Activated CD4-positive, alpha-beta T cell treated with anti-CD3 and anti-CD28 coated beads for 4 hours (primary cell): ENCODE data around the gene LMTK2.
"Not testable (repeated sequence)": the region's sequence is repeated elsewhere in the genome, so short reads cannot be mapped to it uniquely, and the experiment has no call there.

Experiments
- DNase-seq, 2 donors: peaks; one replicate each; pipeline ENCODE4 v3.0.0-alpha.2; 2020

LMTK2 gene

DNA sequence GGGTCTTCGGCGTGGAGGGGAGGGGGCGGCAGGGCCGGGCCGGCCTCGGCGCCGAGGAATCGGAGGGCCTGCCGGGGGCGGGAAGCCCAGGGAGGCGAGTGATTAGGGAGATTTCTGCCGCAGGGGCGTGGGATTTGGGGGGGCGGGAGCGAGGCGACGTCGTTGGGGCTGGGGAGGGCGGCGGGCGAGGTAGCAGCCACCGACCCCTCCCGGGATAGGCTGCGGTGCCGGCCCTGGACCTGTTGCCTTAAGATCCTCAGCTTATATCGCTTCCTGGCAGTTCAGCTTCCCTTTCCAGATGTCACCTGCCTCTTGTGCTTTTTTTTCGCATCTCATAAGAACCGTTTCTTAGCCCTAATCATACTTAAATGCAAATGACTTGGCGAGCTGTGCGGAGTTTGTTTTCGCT, 655 bp downstream of the LMTK2 start:
- DNase-seq = peak; percentile 19 to 21

DNA sequence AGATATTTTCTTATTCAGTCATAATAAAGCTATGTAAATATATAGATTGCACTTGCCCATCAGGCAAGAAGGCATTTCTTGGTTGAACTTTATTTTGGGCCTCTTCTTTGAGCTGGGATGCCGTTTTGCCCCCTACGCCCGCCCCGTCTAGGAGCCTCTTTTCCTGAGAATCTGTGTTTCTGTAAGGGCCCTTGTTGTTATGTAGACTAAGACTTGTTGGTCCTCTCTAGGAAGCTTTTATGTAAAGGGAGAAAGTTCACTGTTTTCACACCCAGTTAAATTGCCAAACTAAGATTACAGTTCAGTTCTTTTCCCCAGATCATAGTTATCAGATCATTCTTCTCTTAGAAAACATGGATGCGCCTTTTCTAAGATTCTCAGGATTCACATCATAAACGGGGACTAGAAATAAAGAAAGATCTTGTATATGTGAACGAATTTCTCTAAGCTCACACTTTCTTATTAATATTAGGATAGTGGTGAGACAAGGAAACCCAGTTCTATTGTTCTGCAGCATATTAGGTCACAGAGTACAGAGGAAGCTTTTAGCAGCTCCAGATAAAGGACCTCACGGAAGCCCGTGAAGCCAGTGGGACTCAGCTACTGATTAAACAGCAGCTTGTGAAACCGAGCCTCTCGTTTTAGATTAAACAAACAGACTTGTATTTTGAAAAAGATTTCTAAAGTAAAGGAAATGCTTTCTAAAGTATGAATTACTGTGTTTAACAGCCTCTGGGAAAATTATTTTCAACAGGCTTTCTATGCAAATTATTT, 3.8 kb downstream of the LMTK2 start:
- DNase-seq = no peak

DNA sequence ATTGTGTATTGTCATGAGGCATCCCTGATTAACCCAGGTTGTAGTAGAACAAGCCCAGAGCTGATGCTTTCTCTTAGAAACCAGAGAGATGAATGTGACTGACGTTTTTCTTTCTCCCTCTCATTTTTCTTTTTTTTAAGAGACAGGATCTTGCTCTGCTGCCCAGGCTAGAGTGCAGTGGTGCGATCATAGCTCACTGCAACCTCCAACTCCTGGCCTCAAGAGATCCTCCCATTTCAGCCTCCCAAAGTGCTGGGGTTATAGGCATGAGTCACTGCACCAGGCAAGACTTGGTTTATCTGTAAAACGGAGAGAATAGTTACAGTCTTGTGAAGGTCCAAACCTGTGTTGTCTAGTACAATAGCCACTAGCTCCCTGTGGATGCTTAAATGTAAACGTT, 5.4 kb downstream of the LMTK2 start:
- no peak for DNase-seq

DNA sequence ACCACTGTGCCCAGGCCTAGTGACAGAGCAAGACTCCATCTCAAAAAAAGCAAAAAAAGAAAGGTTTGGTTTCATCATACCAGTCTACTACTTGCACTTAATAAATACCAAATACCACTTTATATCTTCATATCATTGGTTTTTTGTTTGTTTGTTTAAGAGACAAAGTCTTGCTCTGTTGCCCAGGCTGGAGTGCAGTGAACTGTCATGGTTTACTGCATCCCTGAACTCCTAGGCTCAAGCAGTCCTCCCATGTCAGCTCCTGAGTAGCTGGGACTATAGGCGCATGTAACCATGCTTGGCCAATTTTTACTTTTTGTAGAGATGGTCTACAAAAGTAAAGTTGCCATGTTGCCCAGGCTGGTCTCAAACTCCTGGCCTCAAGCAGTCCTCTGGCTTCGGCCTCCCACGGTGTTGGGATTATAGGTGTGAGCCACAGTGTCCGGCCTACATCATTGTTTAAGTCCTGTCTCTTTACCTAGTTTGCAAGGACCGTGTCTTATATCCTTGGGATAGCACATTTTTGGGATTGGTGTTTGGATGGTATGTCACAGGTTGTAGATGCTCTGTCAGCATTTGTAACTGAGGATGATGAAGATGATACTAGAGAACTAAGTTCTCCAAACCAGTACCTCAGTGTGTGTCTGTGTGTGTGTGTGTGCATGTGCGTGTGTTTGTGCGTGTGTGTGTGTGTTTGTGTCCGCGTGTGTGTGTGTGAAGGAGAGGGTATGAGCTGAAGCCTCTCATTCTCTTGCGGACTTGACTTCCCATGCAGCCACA, 9.3 kb downstream of the LMTK2 start:
- no peak for DNase-seq

DNA sequence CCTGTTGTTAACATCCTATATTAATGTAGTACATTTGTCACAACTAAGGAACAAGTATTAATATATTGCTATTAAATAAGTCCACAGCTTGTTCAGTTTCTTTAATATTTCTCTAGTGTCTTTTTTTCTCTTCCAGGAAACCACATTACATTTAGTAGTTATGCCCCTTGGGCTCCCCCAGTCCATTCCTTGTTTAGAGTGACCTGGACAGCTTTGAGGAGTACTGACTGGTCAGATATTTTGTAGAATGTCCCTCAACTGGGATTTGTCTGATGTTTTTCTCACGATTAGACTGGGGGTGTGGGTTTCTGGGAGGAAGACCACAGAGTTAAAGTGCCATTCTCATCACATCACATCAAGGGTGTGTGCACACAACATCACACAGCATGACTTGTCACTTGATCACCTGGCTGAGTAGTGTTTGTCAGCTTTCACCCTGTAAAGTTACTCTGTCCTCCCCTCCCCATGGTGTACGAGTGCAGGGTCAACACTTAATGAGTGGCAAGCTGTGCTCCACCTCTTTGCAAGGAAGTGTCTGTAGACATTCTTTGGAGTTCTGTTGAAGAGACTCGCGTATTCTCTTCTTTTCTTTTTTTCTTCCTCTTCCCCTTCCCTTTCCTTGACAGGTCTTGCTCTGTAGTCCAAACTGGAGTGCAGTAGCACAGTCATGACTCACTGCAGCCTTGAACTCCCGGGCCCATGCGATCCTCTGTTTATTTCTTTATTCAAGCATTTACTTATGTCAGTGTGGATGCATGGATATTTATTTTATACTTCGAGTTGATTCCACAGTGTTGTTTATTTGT, 10.2 kb downstream of the LMTK2 start:
- no peak for DNase-seq

DNA sequence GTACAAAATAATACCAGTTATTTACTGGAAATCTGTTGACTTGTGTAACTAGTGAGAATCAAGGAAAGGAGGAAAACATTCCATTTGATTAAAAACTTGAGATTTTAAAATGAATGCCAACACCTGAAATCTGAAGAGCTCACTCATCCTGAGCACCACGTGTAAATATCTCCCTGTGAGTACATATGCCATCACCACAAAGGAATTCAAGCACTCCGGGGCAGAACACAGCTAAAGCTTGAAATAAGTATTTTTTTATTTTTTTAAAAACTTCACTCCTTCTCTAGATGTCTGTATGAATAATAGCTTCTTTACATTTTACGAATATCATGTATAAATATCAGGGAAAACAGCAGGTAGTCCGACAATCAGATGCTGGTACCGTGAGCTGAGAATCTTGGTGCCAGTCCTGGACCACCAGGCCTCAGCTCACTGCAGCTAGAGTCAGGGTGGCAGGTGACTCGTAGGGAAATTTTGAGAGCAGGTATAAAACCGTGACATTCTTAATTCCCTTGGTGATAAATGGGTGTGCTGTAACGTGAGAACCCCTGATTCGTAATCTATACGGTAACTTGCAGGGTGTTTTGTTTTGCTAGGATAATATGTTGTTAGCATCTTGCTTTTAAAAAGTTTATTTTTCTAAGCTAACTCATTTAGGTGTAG, 12.7 kb downstream of the LMTK2 start:
- DNase-seq = no peak

GRCh38 chr7:98120559-98120958, 13.9 kb downstream of the LMTK2 start:
- DNase-seq = no peak

- DNase-seq = not testable (repeated sequence)
Observed at GRCh38 chr7:98121388-98121787, 14.7 kb downstream of the LMTK2 start.

GRCh38 chr7:98123365-98123696, 16.7 kb downstream of the LMTK2 start:
- no peak for DNase-seq

- no peak for DNase-seq
Observed at GRCh38 chr7:98125759-98126158, 19.1 kb downstream of the LMTK2 start.

DNA sequence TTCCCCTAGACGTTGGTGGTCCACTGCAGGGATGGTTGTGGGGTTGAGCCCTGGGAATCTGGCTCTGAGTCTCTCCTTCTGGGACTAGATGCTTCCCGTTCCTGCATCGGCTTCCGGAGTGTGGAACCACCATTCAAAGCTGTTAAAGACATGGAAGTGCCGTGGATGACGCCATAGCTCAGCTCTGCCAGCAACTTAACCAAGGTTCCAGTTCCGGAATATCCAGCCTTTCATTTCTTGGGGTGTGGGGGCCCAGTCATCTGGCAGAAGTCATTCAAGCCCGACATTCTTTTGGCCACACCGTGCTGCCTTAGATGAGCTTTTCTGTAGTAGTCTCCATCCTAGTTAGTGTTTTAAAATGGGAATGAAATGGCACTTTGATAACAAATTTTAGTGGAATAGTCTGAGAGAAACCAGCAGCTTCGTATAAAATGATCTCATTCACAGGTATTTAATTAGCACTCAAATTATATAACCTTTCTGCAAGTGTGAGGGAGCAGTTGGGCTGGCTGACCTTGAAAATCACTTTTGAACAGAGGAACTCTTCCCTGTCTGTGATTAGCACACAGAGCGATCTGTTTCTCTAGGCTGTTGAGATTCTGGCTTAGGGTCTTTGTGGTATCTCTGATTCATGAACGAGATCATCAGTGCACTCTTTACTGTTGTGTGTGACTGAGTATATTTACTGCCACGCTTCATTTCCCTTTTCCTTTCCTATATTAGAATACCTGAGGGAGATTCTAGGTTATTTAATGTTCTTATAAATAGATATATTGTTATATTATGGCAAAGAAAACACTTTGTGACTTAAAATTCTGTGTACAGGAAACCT, 19.9 kb downstream of the LMTK2 start:
- no peak for DNase-seq

- DNase-seq = no peak
Observed at GRCh38 chr7:98128346-98128745, 21.7 kb downstream of the LMTK2 start.

- DNase-seq = no peak
Observed at GRCh38 chr7:98130959-98131358, 24.3 kb downstream of the LMTK2 start.

- DNase-seq = no peak
Observed at GRCh38 chr7:98133181-98133580, 26.5 kb downstream of the LMTK2 start.

GRCh38 chr7:98133621-98134303, 27.1 kb downstream of the LMTK2 start:
- no peak for DNase-seq

DNA sequence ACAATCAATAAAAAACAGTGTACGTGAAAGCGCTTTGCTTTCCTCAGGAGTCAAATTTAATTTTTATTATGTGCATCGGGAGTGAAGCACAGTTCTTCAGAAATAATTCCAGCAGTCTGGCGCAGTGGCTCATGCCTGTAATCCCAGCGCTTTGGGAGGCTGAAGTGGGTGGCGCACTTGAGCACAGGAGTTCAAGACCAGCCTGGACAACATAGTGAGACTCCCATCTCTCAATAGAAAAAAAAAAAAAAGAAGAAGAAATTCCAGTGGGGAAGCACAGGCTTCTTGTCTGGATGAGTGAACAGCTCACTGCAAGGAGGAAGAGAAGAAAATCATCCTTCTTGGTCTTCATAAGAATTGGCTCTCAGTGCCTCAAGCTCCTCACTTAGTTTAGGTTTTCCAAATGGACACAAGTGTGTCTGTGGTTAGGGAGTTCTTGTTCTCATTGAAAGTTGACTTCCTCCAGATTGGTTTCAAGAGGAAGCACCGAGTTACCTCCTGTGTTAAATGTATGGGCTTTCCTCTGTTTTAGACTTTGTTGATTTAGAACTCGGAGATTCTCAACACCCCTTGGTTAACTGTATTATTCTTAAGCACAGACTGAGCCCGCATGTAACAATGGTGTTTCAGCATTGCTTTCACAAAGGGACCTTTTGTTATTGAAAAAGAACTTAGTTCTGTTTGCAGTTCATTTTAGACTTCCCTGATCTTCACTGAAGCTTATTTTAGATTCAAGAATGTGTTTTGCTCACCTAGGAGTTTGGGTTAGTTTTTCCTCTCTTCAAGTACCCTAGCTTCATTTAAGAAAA, 28.0 kb downstream of the LMTK2 start:
- no peak for DNase-seq

GRCh38 chr7:98135984-98136383, 29.3 kb downstream of the LMTK2 start:
- no peak for DNase-seq

DNA sequence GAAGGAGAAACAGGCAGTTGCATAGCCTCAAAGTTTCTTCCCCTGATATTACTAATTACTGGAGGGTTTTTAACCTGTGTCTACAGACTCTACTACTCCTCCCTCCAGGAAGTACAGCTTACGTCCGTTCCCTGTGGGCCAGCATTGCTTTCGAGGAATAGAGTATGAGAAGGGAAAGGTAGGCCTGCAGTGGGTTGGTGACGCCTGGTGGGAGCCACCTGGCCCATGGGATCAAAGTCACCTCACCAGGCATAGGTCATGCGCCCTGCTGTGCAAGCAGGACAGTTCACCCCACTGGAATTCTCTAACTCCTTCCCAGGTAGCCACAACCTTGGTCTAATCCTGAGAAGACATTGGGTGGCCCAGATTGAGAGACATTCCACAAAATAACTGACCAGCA, 29.8 kb downstream of the LMTK2 start:
- no peak for DNase-seq

DNA sequence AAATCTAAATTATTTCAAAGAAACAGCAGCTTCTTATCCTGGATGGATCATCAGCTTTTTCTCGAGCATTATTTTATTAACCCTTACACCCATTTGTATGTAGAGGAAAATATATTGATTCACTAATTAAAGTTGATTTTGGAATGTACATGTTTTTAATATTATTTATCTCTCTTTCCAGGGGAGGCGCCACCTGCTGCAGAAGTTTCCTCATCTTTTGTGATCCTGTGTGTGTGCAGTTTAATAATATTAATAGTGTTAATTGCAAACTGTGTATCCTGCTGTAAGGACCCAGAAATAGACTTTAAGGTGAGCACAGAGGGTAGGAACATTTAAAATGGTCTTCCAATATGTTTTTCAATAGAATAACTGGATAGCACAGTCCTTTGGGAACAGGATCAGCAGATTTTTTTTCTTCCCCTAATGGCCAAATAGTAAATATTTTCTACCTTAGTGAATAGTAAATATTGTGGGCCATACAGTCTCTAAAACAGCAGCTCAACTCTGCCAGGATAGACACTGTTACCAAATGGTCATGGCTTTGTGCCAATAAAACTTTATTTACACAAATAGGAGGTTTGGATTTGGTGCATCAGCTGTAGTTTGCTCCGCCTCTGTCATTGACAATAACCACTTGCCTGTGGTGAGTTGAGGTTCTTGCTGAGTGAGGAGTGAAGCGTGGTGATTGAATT, 30.6 kb downstream of the LMTK2 start:
- no peak for DNase-seq

DNA sequence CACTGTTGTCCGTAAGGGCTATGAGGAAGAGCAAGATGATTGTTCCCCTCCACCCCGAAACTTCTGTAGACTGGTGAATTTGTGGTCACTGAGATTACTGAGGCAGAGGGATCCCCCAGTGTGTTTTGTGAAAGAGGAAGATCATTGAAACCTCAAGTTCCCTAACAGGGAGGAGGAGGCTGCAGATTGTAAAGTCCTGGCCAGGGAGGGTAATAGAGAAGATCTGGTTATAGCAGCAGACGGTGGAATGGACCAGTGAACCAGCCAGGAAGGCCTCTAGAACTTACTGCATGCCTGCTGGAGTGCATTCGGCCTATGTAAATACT, 31.1 kb downstream of the LMTK2 start:
- no peak for DNase-seq
